ENCODE data around the gene VPS26C. TPM values are rescaled to one million over a fixed set of nuclear protein-coding genes. Genes with fewer than 3 reads are reported as not detected.

Gene VPS26C
- total and polyA plus RNA-seq, 4 donors = 19.8 to 61.1 (median 42.9) TPM

GRCh38 chr21:37181059-37181458, 86.1 kb downstream of the VPS26C start:
- Histone ChIP-seq H3K4me1 (ENCODE audit: control insufficient read depth in 5 of 5, insufficient read depth in 5 of 5, low read length in 5 of 5) (peaks cover 0 to 3% (median 0%) of the 10 kb centered on the region in 5 donors), H3K9me3 (ENCODE audit: control insufficient read depth in 4 of 4, insufficient read depth in 3 of 4, low read length in 3 of 4) (no peaks in the 10 kb centered on the region), H3K27ac (ENCODE audit: low read depth in 1 of 2, low read length in 1 of 2) (no peak overlapping the region), H3K36me3 (ENCODE audit: control insufficient read depth in 4 of 4, insufficient read depth in 4 of 4, low read length in 4 of 4) (peaks cover 12 to 29% (median 17%) of the 10 kb centered on the region in 4 donors), H3K4me3 (no peak overlapping the region), H3K27me3 (ENCODE audit: control insufficient read depth in 3 of 3, insufficient read depth in 3 of 3, low read length in 2 of 3) (no peaks in the 10 kb centered on the region), H3K9ac (ENCODE audit: insufficient read depth in 1 of 2, low read length in 2 of 2) (no peak overlapping the region)
- no peak for TF ChIP-seq CTCF (IDR thresholded peaks at IDR 0.05; ENCODE audit: control extremely low read depth, extremely low read depth)
- no peak for ATAC-seq (ENCODE audit: insufficient read depth, low FRiP score)
- no peak for DNase-seq
- WGBS, 2 donors = 95 to 98% methylated on average over 3 of the region's 3 CpGs

GRCh38 chr21:37176716-37177115, 90.4 kb downstream of the VPS26C start:
- H3K27ac ChIP-seq (ENCODE audit: low read depth in 1 of 2, low read length in 1 of 2) = no peak overlapping the region
- H3K36me3 ChIP-seq (ENCODE audit: control insufficient read depth in 4 of 4, insufficient read depth in 4 of 4, low read length in 4 of 4) = peaks cover 11 to 34% (median 22%) of the 10 kb centered on the region in 4 donors
- no peak overlapping the region for H3K9ac ChIP-seq (ENCODE audit: insufficient read depth in 1 of 2, low read length in 2 of 2)
- H3K27me3 ChIP-seq (ENCODE audit: control insufficient read depth in 3 of 3, insufficient read depth in 3 of 3, low read length in 2 of 3) = no peaks in the 10 kb centered on the region
- ATAC-seq (ENCODE audit: insufficient read depth, low FRiP score) = no peak
- WGBS, 2 donors = 77 to 89% methylated on average over 5 of the region's 5 CpGs
- no peak overlapping the region for H3K4me3 ChIP-seq
- H3K4me1 ChIP-seq (ENCODE audit: control insufficient read depth in 5 of 5, insufficient read depth in 5 of 5, low read length in 5 of 5) = peaks cover 0 to 3% (median 0%) of the 10 kb centered on the region in 5 donors
- H3K9me3 ChIP-seq (ENCODE audit: control insufficient read depth in 4 of 4, insufficient read depth in 3 of 4, low read length in 3 of 4) = no peaks in the 10 kb centered on the region
- no peak for TF ChIP-seq CTCF (IDR thresholded peaks at IDR 0.05; ENCODE audit: control extremely low read depth, extremely low read depth)
- DNase-seq = peak; percentile 21 to 62 (median 32)

Small RNA genes within 50 kb of the gene (small RNA-seq; reads per million reads assigned to genes)
- not detected for gene RN7SL678P (ENCODE audit: low replicate concordance)

Other genes starting within 250 kb of the VPS26C start
- gene PIGP, start 194.3 kb downstream of the VPS26C start, total RNA-seq = 10 to 100 TPM; 18.6 to 30.6 TPM
- gene PIGP, start 194.3 kb downstream of the VPS26C start, polyA plus RNA-seq = 10 to 100 TPM; 20.4 to 27.9 TPM
- gene TTC3, start 194.1 kb downstream of the VPS26C start, total RNA-seq = 100 to 1,000 TPM in 1 of 2 donors, 10 to 100 TPM in 1; 77.1 to 310 TPM
- 10 to 100 TPM; 19.0 to 24.8 TPM for gene TTC3, start 194.1 kb downstream of the VPS26C start, polyA plus RNA-seq
- 100 to 1,000 TPM in 1 of 2 donors, 10 to 100 TPM in 1; 64.0 to 149 TPM for gene DYRK1A, start 99.4 kb upstream of the VPS26C start, total RNA-seq
- 10 to 100 TPM; 22.1 to 22.5 TPM for gene DYRK1A, start 99.4 kb upstream of the VPS26C start, polyA plus RNA-seq